Measurements from ENCODE around the gene COL23A1.

DNA sequence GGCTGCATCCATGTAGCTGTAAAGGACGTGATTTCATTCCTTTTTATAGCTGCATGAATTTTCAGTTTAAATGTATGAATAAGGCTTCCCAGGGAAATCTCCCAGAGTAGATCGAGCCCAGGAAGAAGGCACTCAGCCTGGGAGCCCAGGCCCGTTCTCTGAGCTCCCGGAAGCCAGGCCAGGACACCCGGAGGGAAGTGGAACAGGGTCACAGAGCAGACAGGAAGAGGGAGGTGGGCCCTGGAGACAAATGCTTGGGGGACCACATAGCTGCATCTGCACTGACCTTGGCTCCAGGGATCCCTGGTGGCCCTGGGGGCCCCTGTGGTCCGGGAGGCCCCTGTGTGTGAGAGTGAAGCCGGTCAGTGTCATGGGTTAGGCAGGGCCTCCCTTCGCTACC is 337.9 kb downstream of the COL23A1 start:
- TF ChIP-seq POLR2AphosphoS5 (IDR thresholded peaks at IDR 0.05; ENCODE audit: borderline replicate concordance, low read depth, low read length) (no peak), EZH2 (IDR thresholded peaks at IDR 0.05) (no peak)

Data from SK-N-MC (cell line).